Sigmoid colon (tissue), 4 donors: Measurements from ENCODE around the gene SPATA31C1.

Source experiments
- CTCF ChIP-seq, 4 experiments: fragments of 450-650 bp in 3 of 4; fragments of 200-600 bp in 1 of 4; IDR thresholded peaks; one replicate each; pipeline ENCODE4 v1.5.1; 2016 to 2019; ENCODE audit warnings: antibody characterized with exemption in 4 of 4, mild to moderate bottlenecking in 3 of 4, moderate library complexity in 2 of 4
- POLR2A ChIP-seq, 2 donors: fragments of 450-650 bp; IDR thresholded peaks; one replicate each; pipeline ENCODE4 v1.6.1; 2016; ENCODE audit warnings: antibody characterized with exemption in 2 of 2, mild to moderate bottlenecking in 2 of 2, moderate library complexity in 2 of 2
- POLR2AphosphoS5 ChIP-seq, 4 donors: sonication (generic); formaldehyde crosslinking; IDR thresholded peaks; one replicate each; pipeline ENCODE4 v1.6.1; 2017; ENCODE audit warnings: antibody characterized with exemption in 4 of 4

- TF ChIP-seq CTCF (IDR thresholded peaks at IDR 0.05) (no peak), POLR2A (IDR thresholded peaks at IDR 0.05) (no peak), POLR2AphosphoS5 (IDR thresholded peaks at IDR 0.05) (no peak)
Measured at GRCh38 chr9:87878989-87879511, 38.7 kb upstream of the SPATA31C1 start.
